ENCODE results near the gene NECAB3. TPM values are rescaled to one million over a fixed set of nuclear protein-coding genes. Genes with fewer than 3 reads are reported as not detected.
"Not testable (repeated sequence)": the region's sequence is repeated elsewhere in the genome, so short reads cannot be mapped to it uniquely, and the experiment has no call there.

NECAB3 gene
- total RNA-seq, 1 donor from 2014 or later: 146 TPM

- TF ChIP-seq CTCF (IDR thresholded peaks at IDR 0.05; ENCODE audit: partially characterized antibody, unreplicated experiment): no peak
- H3K4me1 Mint-ChIP-seq (ENCODE audit: low read depth, unreplicated experiment): peaks cover 58% of the 10 kb centered on the region
- H3K4me3 Mint-ChIP-seq (ENCODE audit: unreplicated experiment): peak overlapping the region; percentile 71
- H3K36me3 Mint-ChIP-seq (ENCODE audit: unreplicated experiment): no peaks in the 10 kb centered on the region
- DNase-seq: no peak
- H3K27ac Mint-ChIP-seq (ENCODE audit: unreplicated experiment): peak overlapping the region; percentile 95
- H3K9me3 Mint-ChIP-seq (ENCODE audit: unreplicated experiment): peaks cover 37% of the 10 kb centered on the region
- peaks cover 21% of the 10 kb centered on the region for H3K27me3 Mint-ChIP-seq (ENCODE audit: unreplicated experiment)
These were observed 24.0 kb downstream of the NECAB3 start for GRCh38 chr20:33650111-33650752.

- H3K36me3 Mint-ChIP-seq (ENCODE audit: unreplicated experiment): no peaks in the 10 kb centered on the region
- no peak for TF ChIP-seq CTCF (IDR thresholded peaks at IDR 0.05; ENCODE audit: partially characterized antibody, unreplicated experiment)
- H3K4me3 Mint-ChIP-seq (ENCODE audit: unreplicated experiment): peak overlapping the region; percentile 71
- DNase-seq: peak; percentile 67
- peaks cover 38% of the 10 kb centered on the region for H3K9me3 Mint-ChIP-seq (ENCODE audit: unreplicated experiment)
- peaks cover 21% of the 10 kb centered on the region for H3K27me3 Mint-ChIP-seq (ENCODE audit: unreplicated experiment)
- peaks cover 65% of the 10 kb centered on the region for H3K4me1 Mint-ChIP-seq (ENCODE audit: low read depth, unreplicated experiment)
- peak overlapping the region; percentile 95 for H3K27ac Mint-ChIP-seq (ENCODE audit: unreplicated experiment)
These were observed 25.0 kb downstream of the NECAB3 start for GRCh38 chr20:33649201-33649681.

- Mint-ChIP-seq H3K9me3 (ENCODE audit: unreplicated experiment) (peaks cover 38% of the 10 kb centered on the region), H3K4me3 (ENCODE audit: unreplicated experiment) (no peak overlapping the region), H3K27ac (ENCODE audit: unreplicated experiment) (peak overlapping the region; percentile 95), H3K4me1 (ENCODE audit: low read depth, unreplicated experiment) (peaks cover 62% of the 10 kb centered on the region), H3K27me3 (ENCODE audit: unreplicated experiment) (peaks cover 19% of the 10 kb centered on the region), H3K36me3 (ENCODE audit: unreplicated experiment) (no peaks in the 10 kb centered on the region)
- no peak for TF ChIP-seq CTCF (IDR thresholded peaks at IDR 0.05; ENCODE audit: partially characterized antibody, unreplicated experiment)
- no peak for DNase-seq
These were observed 25.7 kb downstream of the NECAB3 start for GRCh38 chr20:33648396-33649004.

GRCh38 chr20:33647603-33648395, 26.4 kb downstream of the NECAB3 start:
- H3K9me3 Mint-ChIP-seq (ENCODE audit: unreplicated experiment): peaks cover 35% of the 10 kb centered on the region
- TF ChIP-seq CTCF (IDR thresholded peaks at IDR 0.05; ENCODE audit: partially characterized antibody, unreplicated experiment): no peak

GRCh38 chr20:33646959-33647602, 27.1 kb downstream of the NECAB3 start:
- Mint-ChIP-seq H3K27me3 (ENCODE audit: unreplicated experiment) (peaks cover 18% of the 10 kb centered on the region), H3K9me3 (ENCODE audit: unreplicated experiment) (peaks cover 33% of the 10 kb centered on the region), H3K4me1 (ENCODE audit: low read depth, unreplicated experiment) (peaks cover 55% of the 10 kb centered on the region), H3K27ac (ENCODE audit: unreplicated experiment) (peak overlapping the region; percentile 12)
- not testable (repeated sequence) for H3K36me3 Mint-ChIP-seq (ENCODE audit: unreplicated experiment); DNase-seq; H3K4me3 Mint-ChIP-seq (ENCODE audit: unreplicated experiment)

More at GRCh38 chr20:33647603-33648395, 26.4 kb downstream of the NECAB3 start:
- H3K4me1 Mint-ChIP-seq (ENCODE audit: low read depth, unreplicated experiment): peaks cover 57% of the 10 kb centered on the region
- H3K27ac Mint-ChIP-seq (ENCODE audit: unreplicated experiment): peak overlapping the region; percentile 95
- no peak for DNase-seq
- no peak overlapping the region for H3K4me3 Mint-ChIP-seq (ENCODE audit: unreplicated experiment)
- no peaks in the 10 kb centered on the region for H3K36me3 Mint-ChIP-seq (ENCODE audit: unreplicated experiment)
- H3K27me3 Mint-ChIP-seq (ENCODE audit: unreplicated experiment): peaks cover 19% of the 10 kb centered on the region
